ENCODE measurements around the gene RFESD. TPM values are rescaled to one million over a fixed set of nuclear protein-coding genes. Genes with fewer than 3 reads are reported as not detected.

RFESD gene
- 1.6 and 2.4 TPM in 2 replicates for total RNA-seq (2022)
- percentile 52 among the genes with signal in this experiment for Bru-seq, nascent RNA
- BruChase-seq, experiment 1, labeled RNA remaining after a 2-hour chase = percentile 46 among the genes with signal in this experiment
- percentile 38 among the genes with signal in this experiment for BruChase-seq, experiment 2, labeled RNA remaining after a 6-hour chase
- long read RNA-seq, partial matches to known transcripts = 1 of 5 reads
- long read RNA-seq, other reads (novel, unspliced or antisense) = 1 of 5 reads

- Histone ChIP-seq H3K36me3 (ENCODE audit: control insufficient read depth, insufficient read depth, low read length) (no peaks in the 10 kb centered on the region), H3K4me1 (peaks cover 8% of the 10 kb centered on the region; the same call in 1 of the 2 replicates), H3K4me3 (ENCODE audit: low read depth, low read length) (peak within 1 kb of the TSS; percentile 27), H3K9me3 (no peaks in the 10 kb centered on the region), H3K27me3 (replicated peaks; ENCODE audit: control insufficient read depth, insufficient read depth, low read length) (no peaks in the 10 kb centered on the region)
- ChIA-PET CTCF (interaction anchor here (0.7 to 1.4 kb wide), 17 partner anchors 9 to 285 kb away, joined by 3 to 22 read pairs (median 3); partner anchors contain the start of genes ARSK, RHOBTB3 and SKIC3), POLR2A (interaction anchor here (0.6 to 1.7 kb wide), 12 partner anchors 9 to 340 kb away, joined by 3 to 41 read pairs (median 4); partner anchors contain the start of genes ARSK, RHOBTB3 and SKIC3)
- Mint-ChIP-seq H3K27me3 (ENCODE audit: insufficient read depth, unreplicated experiment) (no peaks in the 10 kb centered on the region), H3K36me3 (ENCODE audit: insufficient read depth, unreplicated experiment) (peaks cover 7% of the 10 kb centered on the region), H3K4me1 (ENCODE audit: low read depth, unreplicated experiment) (peaks cover 7% of the 10 kb centered on the region), H3K27ac (ENCODE audit: unreplicated experiment) (peak within 1 kb of the TSS; percentile 89), H3K4me3 (ENCODE audit: unreplicated experiment) (peak within 1 kb of the TSS; percentile 82), H3K9me3 (ENCODE audit: unreplicated experiment) (no peaks in the 10 kb centered on the region)
- BruUV-seq (replicated peaks) = TSS peak; percentile 92
- peak; percentile 99 for DNase-seq
- intact Hi-C loops (cut with micrococcal nuclease; ENCODE audit: unreplicated experiment) = loop anchor here (1.0 to 5.0 kb wide), 4 partner anchors 66 to 691 kb away; partner anchors contain the start of gene RHOBTB3
- peak; percentile 12 to 45 for TF ChIP-seq CTCF (IDR thresholded peaks at IDR 0.05; ENCODE audit: insufficient read depth in 1 of 2, low read depth in 1 of 2, low read length in 1 of 2, severe bottlenecking in 1 of 2, unreplicated experiment in 1 of 2)
Observed at GRCh38 chr5:95646569-95647431, at the start of gene RFESD. TSS of gene RFESD (plus strand) at chr5:95646777. CDS start at chr5:95652272, 5,495 bp downstream.

GRCh38 chr5:95599252-95599651 is 47.3 kb upstream of the RFESD start:
- BruUV-seq (replicated peaks) = no TSS peak
- no peaks in the 10 kb centered on the region for H3K27me3 ChIP-seq (replicated peaks; ENCODE audit: control insufficient read depth, insufficient read depth, low read length)
- CTCF ChIA-PET = no interaction called here

More at GRCh38 chr5:95599252-95599651, 47.3 kb upstream of the RFESD start:
- no peaks in the 10 kb centered on the region for H3K4me1 ChIP-seq
- no peak for DNase-seq
- POLR2A ChIA-PET = no interaction called here
- no peaks in the 10 kb centered on the region for H3K36me3 ChIP-seq (ENCODE audit: control insufficient read depth, insufficient read depth, low read length)
- no peak for TF ChIP-seq CTCF (IDR thresholded peaks at IDR 0.05; ENCODE audit: insufficient read depth in 1 of 2, low read depth in 1 of 2, low read length in 1 of 2, severe bottlenecking in 1 of 2, unreplicated experiment in 1 of 2)
- H3K9me3 ChIP-seq = no peaks in the 10 kb centered on the region
- Mint-ChIP-seq H3K4me3 (ENCODE audit: unreplicated experiment) (no peak overlapping the region), H3K27ac (ENCODE audit: unreplicated experiment) (no peak overlapping the region), H3K36me3 (ENCODE audit: insufficient read depth, unreplicated experiment) (no peaks in the 10 kb centered on the region), H3K4me1 (ENCODE audit: low read depth, unreplicated experiment) (peaks cover 8% of the 10 kb centered on the region), H3K9me3 (ENCODE audit: unreplicated experiment) (no peaks in the 10 kb centered on the region), H3K27me3 (ENCODE audit: insufficient read depth, unreplicated experiment) (no peaks in the 10 kb centered on the region)
- no peak overlapping the region for H3K4me3 ChIP-seq (ENCODE audit: low read depth, low read length)
- intact Hi-C loops (cut with micrococcal nuclease; ENCODE audit: unreplicated experiment) = no loop called here

All from Caco-2 (cell line).